Uterus (tissue), 2 donors: ENCODE measurements around the gene CCDC60.

Source experiments
- CTCF ChIP-seq, 4 experiments: fragments of 200-600 bp in 2 of 4; fragments of 450-650 bp in 2 of 4; sonication (generic) in 2 of 4; IDR thresholded peaks; one replicate each; pipeline ENCODE4 v1.5.1; 2016 to 2019; ENCODE audit warnings: antibody characterized with exemption in 4 of 4, mild to moderate bottlenecking in 2 of 4, moderate library complexity in 1 of 4
- POLR2A ChIP-seq, 2 donors: fragments of 450-650 bp; IDR thresholded peaks; one replicate each; pipeline ENCODE4 v1.6.1; 2016; ENCODE audit warnings: antibody characterized with exemption in 2 of 2, mild to moderate bottlenecking in 1 of 2, moderate library complexity in 1 of 2

DNA sequence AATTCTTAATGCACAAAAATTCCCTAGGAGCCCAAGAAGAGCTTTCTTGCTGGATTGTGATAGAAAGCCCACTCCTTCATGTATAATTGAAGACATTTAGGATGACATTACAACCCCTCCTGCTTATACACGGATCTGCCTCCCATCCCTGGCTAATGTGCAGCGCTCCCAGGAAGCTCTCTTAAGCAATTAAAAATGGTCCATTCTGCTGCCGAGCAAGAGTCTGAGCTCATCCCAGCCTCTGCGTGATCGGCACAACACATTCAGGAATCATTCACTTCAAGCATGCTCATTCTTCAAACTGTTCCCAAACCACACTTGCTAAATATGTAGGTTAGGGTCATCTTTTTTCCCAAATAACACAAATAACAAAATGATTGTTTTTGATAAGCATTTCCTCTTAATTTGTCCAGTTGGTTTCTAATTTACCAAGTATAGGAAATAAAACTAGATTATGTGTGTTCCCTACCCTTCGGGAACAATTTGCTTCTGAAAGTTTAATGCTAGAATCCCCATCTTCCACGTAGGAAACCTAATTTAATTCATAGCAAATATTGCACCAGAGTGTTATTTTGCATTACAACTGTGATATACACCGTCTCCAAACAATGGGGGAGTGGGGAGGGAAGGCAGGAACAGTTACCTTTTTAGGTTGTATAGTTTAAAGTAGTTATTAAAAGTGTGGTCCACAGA is 241.7 kb downstream of the CCDC60 start:
- no peak for TF ChIP-seq CTCF (IDR thresholded peaks at IDR 0.05)
- TF ChIP-seq POLR2A (IDR thresholded peaks at IDR 0.05), result no peak
